ENCODE results near the gene DRC3.
A peak's percentile ranks its signal among the peaks of the same experiment; 100 is the strongest.
"Not testable (repeated sequence)": the region's sequence is repeated elsewhere in the genome, so short reads cannot be mapped to it uniquely, and the experiment has no call there.

The DRC3 gene

GRCh38 chr17:17942846-17943245, 29.8 kb upstream of the DRC3 start:
- peak; percentile 68 for DNase-seq (ENCODE audit: low read depth)

- DNase-seq (ENCODE audit: low read depth): no peak
Observed at GRCh38 chr17:17943281-17943984, 29.2 kb upstream of the DRC3 start.

- DNase-seq (ENCODE audit: low read depth): no peak
Observed at GRCh38 chr17:17944242-17944641, 28.4 kb upstream of the DRC3 start.

- no peak for DNase-seq (ENCODE audit: low read depth)
Observed at GRCh38 chr17:17944743-17945142, 27.9 kb upstream of the DRC3 start.

GRCh38 chr17:17946093-17946492, 26.6 kb upstream of the DRC3 start:
- no peak for DNase-seq (ENCODE audit: low read depth)

- no peak for DNase-seq (ENCODE audit: low read depth)
Observed at GRCh38 chr17:17947309-17947708, 25.4 kb upstream of the DRC3 start.

- no peak for DNase-seq (ENCODE audit: low read depth)
Observed at GRCh38 chr17:17947966-17948365, 24.7 kb upstream of the DRC3 start.

- no peak for DNase-seq (ENCODE audit: low read depth)
Observed at GRCh38 chr17:17950347-17950746, 22.3 kb upstream of the DRC3 start.

GRCh38 chr17:17950806-17951205, 21.9 kb upstream of the DRC3 start:
- DNase-seq (ENCODE audit: low read depth): no peak

- DNase-seq (ENCODE audit: low read depth): no peak
Observed at GRCh38 chr17:17951524-17951923, 21.1 kb upstream of the DRC3 start.

- no peak for DNase-seq (ENCODE audit: low read depth)
Observed at GRCh38 chr17:17952691-17953090, 20.0 kb upstream of the DRC3 start.

GRCh38 chr17:17954079-17954478, 18.6 kb upstream of the DRC3 start:
- no peak for DNase-seq (ENCODE audit: low read depth)

- not testable (repeated sequence) for DNase-seq (ENCODE audit: low read depth)
Observed at GRCh38 chr17:17955790-17956341, 16.8 kb upstream of the DRC3 start.

GRCh38 chr17:17957584-17957916, 15.1 kb upstream of the DRC3 start:
- no peak for DNase-seq (ENCODE audit: low read depth)

GRCh38 chr17:17958982-17959381, 13.7 kb upstream of the DRC3 start:
- no peak for DNase-seq (ENCODE audit: low read depth)

- DNase-seq (ENCODE audit: low read depth): peak; percentile 36
Observed at GRCh38 chr17:17959520-17960361, 12.9 kb upstream of the DRC3 start.

- no peak for DNase-seq (ENCODE audit: low read depth)
Observed at GRCh38 chr17:17960500-17961030, 12.1 kb upstream of the DRC3 start.

- DNase-seq (ENCODE audit: low read depth): no peak
Observed at GRCh38 chr17:17963066-17963465, 9.6 kb upstream of the DRC3 start.

GRCh38 chr17:17963694-17964436, 8.8 kb upstream of the DRC3 start:
- no peak for DNase-seq (ENCODE audit: low read depth)

GRCh38 chr17:17964710-17965109, 8.0 kb upstream of the DRC3 start:
- DNase-seq (ENCODE audit: low read depth): no peak

- no peak for DNase-seq (ENCODE audit: low read depth)
Observed at GRCh38 chr17:17965152-17965721, 7.4 kb upstream of the DRC3 start.

- no peak for DNase-seq (ENCODE audit: low read depth)
Observed at GRCh38 chr17:17966399-17966798, 6.3 kb upstream of the DRC3 start.

Data from amniotic epithelial cell (primary cell).